ENCODE measurements around the gene SPSB4. TPM values are rescaled to one million over a fixed set of nuclear protein-coding genes. Genes with fewer than 3 reads are reported as not detected.

The SPSB4 gene
- total RNA-seq, 2 donors from 2014 or later: 18.2 to 48.1 TPM

DNA sequence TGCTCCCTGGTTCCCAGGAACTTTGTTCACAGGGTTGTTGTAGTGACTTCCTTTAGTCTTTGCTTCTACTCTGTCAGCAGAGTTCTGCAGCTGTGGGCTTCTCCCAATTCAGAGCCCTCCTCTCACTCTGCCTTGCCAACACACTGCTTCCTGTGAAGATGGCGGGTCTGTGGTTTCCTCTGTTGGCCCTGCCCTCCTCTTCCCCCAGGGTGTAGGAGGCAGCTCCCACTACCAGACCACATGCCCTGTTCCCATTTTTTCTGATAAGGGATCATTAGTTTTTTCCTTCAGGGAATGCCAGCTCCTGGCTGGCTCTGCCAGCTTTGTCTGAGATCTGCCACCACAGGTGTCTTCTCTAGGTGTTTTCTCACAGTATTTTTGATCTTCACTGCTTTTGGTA is 12.7 kb downstream of the SPSB4 start:
- WGBS, 2 donors: 7 to 25% methylated on average over 1 of the region's 1 CpG
- Histone ChIP-seq H3K27me3 (no peaks in the 10 kb centered on the region), H3K36me3 (replicated peaks in 1 of 2; ENCODE audit: insufficient read depth in 1 of 2, low read depth in 2 of 2) (no peaks in the 10 kb centered on the region), H3K27ac (peak overlapping the region; percentile 74 to 85 (median 77)), H3K4me3 (no peak overlapping the region), H3K4me1 (peaks cover 77% of the 10 kb centered on the region), H3K9me3 (no peaks in the 10 kb centered on the region)
- DNase-seq (peak; percentile 69 to 83 (median 78)), ATAC-seq (peak; percentile 79)
- intact Hi-C loops (cut with DNase I): no loop called here
- TF ChIP-seq, protein P1, sequence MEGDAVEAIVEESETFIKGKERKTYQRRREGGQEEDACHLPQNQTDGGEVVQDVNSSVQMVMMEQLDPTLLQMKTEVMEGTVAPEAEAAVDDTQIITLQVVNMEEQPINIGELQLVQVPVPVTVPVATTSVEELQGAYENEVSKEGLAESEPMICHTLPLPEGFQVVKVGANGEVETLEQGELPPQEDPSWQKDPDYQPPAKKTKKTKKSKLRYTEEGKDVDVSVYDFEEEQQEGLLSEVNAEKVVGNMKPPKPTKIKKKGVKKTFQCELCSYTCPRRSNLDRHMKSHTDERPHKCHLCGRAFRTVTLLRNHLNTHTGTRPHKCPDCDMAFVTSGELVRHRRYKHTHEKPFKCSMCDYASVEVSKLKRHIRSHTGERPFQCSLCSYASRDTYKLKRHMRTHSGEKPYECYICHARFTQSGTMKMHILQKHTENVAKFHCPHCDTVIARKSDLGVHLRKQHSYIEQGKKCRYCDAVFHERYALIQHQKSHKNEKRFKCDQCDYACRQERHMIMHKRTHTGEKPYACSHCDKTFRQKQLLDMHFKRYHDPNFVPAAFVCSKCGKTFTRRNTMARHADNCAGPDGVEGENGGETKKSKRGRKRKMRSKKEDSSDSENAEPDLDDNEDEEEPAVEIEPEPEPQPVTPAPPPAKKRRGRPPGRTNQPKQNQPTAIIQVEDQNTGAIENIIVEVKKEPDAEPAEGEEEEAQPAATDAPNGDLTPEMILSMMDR (IDR thresholded peaks at IDR 0.05): no peak
- no peak for TF ChIP-seq POLR2A (IDR thresholded peaks at IDR 0.05)

DNA sequence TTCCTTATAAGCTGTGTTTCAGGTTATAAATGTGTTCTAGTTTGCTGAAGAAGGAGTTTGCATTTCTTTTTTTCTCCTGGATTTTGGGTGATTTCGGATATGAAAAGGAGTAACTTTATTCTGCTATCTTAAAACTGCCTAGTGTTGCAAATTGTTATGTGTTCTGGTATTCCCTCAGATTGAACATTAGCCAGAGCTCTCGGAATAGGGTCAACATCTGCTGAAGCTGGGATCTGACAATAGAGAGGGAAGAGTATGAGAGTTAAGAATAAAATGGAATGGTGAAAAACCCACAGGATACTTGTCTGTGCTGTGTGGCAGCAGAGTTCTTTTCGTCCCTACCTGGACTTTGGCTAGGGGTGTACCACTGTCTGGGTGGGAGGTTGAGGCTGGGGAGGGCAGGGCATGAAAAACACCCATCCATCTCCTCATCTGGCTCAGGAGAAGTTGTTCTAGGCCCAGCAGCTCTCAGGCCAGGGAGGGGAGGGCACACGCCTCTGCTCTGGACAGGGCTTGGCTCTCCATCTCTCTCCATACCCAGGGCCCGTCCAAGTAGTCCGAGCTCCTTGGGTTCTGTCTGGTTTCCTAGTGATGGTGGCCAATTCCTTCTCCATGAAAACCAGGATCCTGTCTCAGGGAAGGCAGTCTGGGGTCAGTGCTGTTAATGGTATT is 13.2 kb downstream of the SPSB4 start:
- Histone ChIP-seq H3K4me3 (no peak overlapping the region), H3K9me3 (no peaks in the 10 kb centered on the region), H3K27me3 (no peaks in the 10 kb centered on the region), H3K27ac (peak overlapping the region; percentile 76 to 85 (median 78)), H3K36me3 (replicated peaks in 1 of 2; ENCODE audit: insufficient read depth in 1 of 2, low read depth in 2 of 2) (no peaks in the 10 kb centered on the region), H3K4me1 (peaks cover 81% of the 10 kb centered on the region)
- peak in 1 of 4 donors; percentile 24 for DNase-seq
- peak; percentile 43 for ATAC-seq
- WGBS, 2 donors: 26 to 37% methylated on average over 6 of the region's 6 CpGs
- intact Hi-C loops (cut with DNase I): no loop called here
- TF ChIP-seq POLR2A (IDR thresholded peaks at IDR 0.05): no peak
- TF ChIP-seq, protein P1 (IDR thresholded peaks at IDR 0.05): no peak

DNA sequence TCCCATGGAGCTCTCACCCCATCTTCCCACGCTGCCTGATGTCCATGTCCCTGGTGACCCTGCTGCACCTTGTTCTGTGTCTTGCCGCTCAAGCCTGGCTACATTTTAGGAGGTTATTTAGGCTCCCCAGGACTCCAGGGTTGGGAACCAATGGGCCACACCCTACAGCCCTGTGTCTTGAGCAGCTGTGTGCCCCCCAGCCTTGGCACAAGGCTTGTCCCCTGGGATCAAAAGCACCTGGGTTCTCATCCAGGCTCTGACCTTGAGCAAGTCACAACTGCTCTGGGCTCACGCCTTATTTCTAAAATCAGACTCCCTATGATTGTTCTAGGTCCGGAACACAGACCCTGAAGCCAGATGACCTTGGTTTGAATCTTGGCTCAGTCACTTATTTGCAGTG is 14.1 kb downstream of the SPSB4 start:
- peak; percentile 75 for ATAC-seq
- WGBS, 2 donors: 38 to 48% methylated on average over 4 of the region's 4 CpGs
- TF ChIP-seq, protein P1 (IDR thresholded peaks at IDR 0.05): no peak
- peak in 1 of 3 donors; percentile 14 for TF ChIP-seq POLR2A (IDR thresholded peaks at IDR 0.05)
- Histone ChIP-seq H3K4me3 (no peak overlapping the region), H3K4me1 (peaks cover 77% of the 10 kb centered on the region), H3K27ac (peak overlapping the region; percentile 76 to 85 (median 78)), H3K36me3 (replicated peaks in 1 of 2; ENCODE audit: insufficient read depth in 1 of 2, low read depth in 2 of 2) (no peaks in the 10 kb centered on the region), H3K9me3 (no peaks in the 10 kb centered on the region), H3K27me3 (no peaks in the 10 kb centered on the region)
- peak; percentile 73 to 84 (median 80) for DNase-seq
- intact Hi-C loops (cut with DNase I): no loop called here

DNA sequence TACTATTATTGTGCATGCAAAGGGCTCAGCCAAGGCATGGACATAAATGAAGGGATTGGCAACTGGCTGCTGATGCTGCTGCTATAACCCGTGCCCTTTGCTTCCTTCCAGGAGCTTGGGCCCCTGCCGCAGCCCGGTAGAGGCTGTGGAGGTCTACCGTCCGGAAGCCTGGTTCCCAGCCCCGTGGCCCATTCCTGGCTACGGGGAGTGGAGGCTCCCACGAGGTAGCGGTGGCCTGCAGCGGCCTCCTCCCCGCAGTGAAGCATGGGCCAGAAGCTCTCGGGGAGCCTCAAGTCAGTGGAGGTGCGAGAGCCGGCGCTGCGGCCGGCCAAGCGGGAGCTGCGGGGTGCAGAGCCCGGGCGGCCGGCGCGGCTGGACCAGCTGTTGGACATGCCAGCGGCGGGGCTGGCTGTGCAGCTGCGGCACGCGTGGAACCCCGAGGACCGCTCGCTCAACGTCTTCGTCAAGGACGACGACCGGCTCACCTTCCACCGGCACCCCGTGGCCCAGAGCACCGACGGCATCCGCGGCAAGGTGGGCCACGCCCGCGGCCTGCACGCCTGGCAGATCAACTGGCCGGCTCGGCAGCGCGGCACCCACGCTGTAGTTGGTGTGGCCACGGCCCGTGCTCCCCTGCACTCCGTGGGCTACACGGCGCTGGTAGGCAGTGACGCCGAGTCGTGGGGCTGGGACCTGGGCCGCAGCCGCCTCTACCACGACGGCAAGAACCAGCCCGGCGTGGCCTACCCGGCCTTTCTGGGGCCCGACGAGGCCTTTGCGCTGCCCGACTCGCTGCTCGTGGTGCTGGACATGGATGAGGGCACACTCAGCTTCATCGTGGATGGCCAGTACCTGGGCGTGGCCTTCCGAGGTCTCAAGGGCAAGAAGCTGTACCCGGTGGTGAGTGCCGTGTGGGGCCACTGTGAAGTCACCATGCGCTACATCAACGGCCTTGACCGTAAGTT is 15.0 kb downstream of the SPSB4 start:
- no peak overlapping the region for H3K4me3 ChIP-seq
- H3K27ac ChIP-seq: peak overlapping the region; percentile 21 to 85 (median 77)
- H3K4me1 ChIP-seq: peaks cover 82% of the 10 kb centered on the region
- intact Hi-C loops (cut with DNase I): no loop called here
- H3K27me3 ChIP-seq: no peaks in the 10 kb centered on the region
- H3K9me3 ChIP-seq: no peaks in the 10 kb centered on the region
- WGBS, 2 donors: 63 to 90% methylated on average over 6 to 72 of the region's 81 CpGs
- no peaks in the 10 kb centered on the region for H3K36me3 ChIP-seq (replicated peaks in 1 of 2; ENCODE audit: insufficient read depth in 1 of 2, low read depth in 2 of 2)
- DNase-seq: no peak
- TF ChIP-seq, protein P1 (IDR thresholded peaks at IDR 0.05): no peak
- TF ChIP-seq POLR2A (IDR thresholded peaks at IDR 0.05): no peak
- no peak for ATAC-seq

Data from body of pancreas (tissue), 4 donors.